Testis (tissue), 3 donors: ENCODE results near the gene AKAP10. TPM values are rescaled to one million over a fixed set of nuclear protein-coding genes. Genes with fewer than 3 reads are reported as not detected.

ENCODE experiments used
- DNase-seq: peaks from one replicate; pipeline ENCODE4 v3.0.0-alpha.2; 2019
- H3K27ac ChIP-seq, 2 donors: fragments of 200-600 bp; sonication (generic); one replicate each; pipeline ENCODE4 v1.5.1; 2019
- H3K27me3 ChIP-seq: fragments of 200-600 bp; sonication (generic); one replicate; pipeline ENCODE4 v1.5.1; 2019
- H3K36me3 ChIP-seq: fragments of 200-600 bp; sonication (generic); one replicate; pipeline ENCODE4 v1.5.1; 2017; ENCODE audit warnings: low read depth; ENCODE audit errors: missing control alignments
- H3K4me1 ChIP-seq: fragments of 200-600 bp; sonication (generic); one replicate; pipeline ENCODE4 v1.5.1; 2019
- H3K4me3 ChIP-seq, 2 donors: fragments of 200-600 bp; sonication (generic); one replicate each; pipeline ENCODE4 v1.5.1; 2017 to 2019
- H3K9me3 ChIP-seq: fragments of 200-600 bp; sonication (generic); one replicate; pipeline ENCODE4 v1.5.1; 2017
- POLR2A ChIP-seq: fragments of 450-650 bp; IDR thresholded peaks from one replicate; pipeline ENCODE4 v1.6.1; 2017; ENCODE audit warnings: antibody characterized with exemption, mild to moderate bottlenecking, moderate library complexity
- WGBS, 2 donors: methylation state at CpG; one replicate each; pipeline ENCODE4 v1.1.5; 2018; 5-methylcytosine and 5-hydroxymethylcytosine counted together
- intact Hi-C: fragments of 100-400 bp; cut with DNase I; formaldehyde crosslinking; loops from one replicate; pipeline ENCODE4 v1.15.1; 2023; ENCODE audit warnings: low total_unique reads
- polyA plus RNA-seq: library from polyadenylated mRNA; stranded (reverse); fragments of 350-450 nt; fragmentation: Illumina TruSeq; extraction: RNeasy Lipid Tissue Mini Kit (QIAGEN cat#74804); gene quantifications from one replicate; pipeline ENCODE4 v1.2.3, GENCODE V29; 2014; ENCODE audit warnings: low read depth, low replicate concordance; ENCODE audit not compliant: insufficient read depth
- total RNA-seq, 2 donors: library from RNA; depleted of rRNA; stranded (reverse); fragments of >200 nt; gene quantifications; one replicate each; pipeline ENCODE4 v1.2.3, GENCODE V29; 2016
- TF ChIP-seq, protein P1 (sequence below), 3 experiments: fragments of 450-650 bp in 2 of 3; fragments of 200-600 bp in 1 of 3; sonication (generic) in 1 of 3; IDR thresholded peaks; one replicate each; pipeline ENCODE4 v1.5.1; 2016 to 2019; ENCODE audit warnings: antibody characterized with exemption in 3 of 3, mild to moderate bottlenecking in 2 of 3, moderate library complexity in 1 of 3

AKAP10 gene
- total and polyA plus RNA-seq, 3 donors from 2014 or later = 36.0 to 40.0 (median 38.4) TPM

DNA sequence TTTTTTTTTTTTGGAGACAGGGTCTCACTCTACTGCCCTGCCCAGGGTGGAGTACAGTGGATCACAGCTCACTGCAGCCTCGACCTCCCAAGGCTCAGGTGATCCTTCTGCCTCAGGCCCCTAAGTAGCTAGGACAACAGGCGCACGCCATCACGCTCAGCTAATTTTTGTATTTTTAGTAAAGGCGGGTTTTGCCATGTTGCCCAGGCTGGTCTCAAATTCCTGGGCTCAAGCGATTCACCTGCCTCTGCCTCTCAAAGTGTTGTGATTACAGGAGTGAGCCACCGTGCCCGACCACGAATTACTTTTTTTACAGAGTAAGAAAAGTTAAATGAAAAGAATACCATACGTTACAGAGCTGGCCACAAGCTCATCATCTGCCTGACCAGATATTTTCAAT is 38.9 kb downstream of the AKAP10 start:
- intact Hi-C loops = no loop called here
- TF ChIP-seq, protein P1, sequence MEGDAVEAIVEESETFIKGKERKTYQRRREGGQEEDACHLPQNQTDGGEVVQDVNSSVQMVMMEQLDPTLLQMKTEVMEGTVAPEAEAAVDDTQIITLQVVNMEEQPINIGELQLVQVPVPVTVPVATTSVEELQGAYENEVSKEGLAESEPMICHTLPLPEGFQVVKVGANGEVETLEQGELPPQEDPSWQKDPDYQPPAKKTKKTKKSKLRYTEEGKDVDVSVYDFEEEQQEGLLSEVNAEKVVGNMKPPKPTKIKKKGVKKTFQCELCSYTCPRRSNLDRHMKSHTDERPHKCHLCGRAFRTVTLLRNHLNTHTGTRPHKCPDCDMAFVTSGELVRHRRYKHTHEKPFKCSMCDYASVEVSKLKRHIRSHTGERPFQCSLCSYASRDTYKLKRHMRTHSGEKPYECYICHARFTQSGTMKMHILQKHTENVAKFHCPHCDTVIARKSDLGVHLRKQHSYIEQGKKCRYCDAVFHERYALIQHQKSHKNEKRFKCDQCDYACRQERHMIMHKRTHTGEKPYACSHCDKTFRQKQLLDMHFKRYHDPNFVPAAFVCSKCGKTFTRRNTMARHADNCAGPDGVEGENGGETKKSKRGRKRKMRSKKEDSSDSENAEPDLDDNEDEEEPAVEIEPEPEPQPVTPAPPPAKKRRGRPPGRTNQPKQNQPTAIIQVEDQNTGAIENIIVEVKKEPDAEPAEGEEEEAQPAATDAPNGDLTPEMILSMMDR (IDR thresholded peaks at IDR 0.05) = no peak
- TF ChIP-seq POLR2A = no peak
- no peak overlapping the region for H3K4me3 ChIP-seq
- 97 to 99% methylated on average over 10 of the region's 10 CpGs for WGBS, 2 donors
- H3K36me3 ChIP-seq = no peaks in the 10 kb centered on the region
- no peak overlapping the region for H3K27ac ChIP-seq
- DNase-seq = no peak
- no peaks in the 10 kb centered on the region for H3K27me3 ChIP-seq
- H3K4me1 ChIP-seq = no peaks in the 10 kb centered on the region
- no peaks in the 10 kb centered on the region for H3K9me3 ChIP-seq

DNA sequence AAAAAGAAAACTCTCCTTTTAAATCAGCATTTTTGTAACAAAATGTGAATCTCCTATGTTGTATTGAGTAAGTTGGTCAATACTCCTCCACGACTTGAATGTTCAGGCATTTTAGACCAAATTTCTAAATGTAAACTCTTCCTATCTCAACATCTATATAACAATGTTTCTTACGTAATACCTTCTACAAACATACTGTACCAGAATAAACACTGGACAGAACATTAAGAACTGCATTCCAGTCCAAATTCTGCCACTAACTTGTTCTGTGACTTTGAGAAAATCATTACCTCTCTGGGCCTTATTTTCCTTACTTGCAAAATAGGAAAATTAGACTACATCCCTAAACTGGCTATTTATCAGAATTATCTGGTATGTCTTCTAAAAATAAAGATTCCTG is 40.1 kb downstream of the AKAP10 start:
- intact Hi-C loops = no loop called here
- TF ChIP-seq, protein P1 (IDR thresholded peaks at IDR 0.05) = no peak
- TF ChIP-seq POLR2A = no peak
- Histone ChIP-seq H3K27ac (no peak overlapping the region), H3K36me3 (no peaks in the 10 kb centered on the region), H3K4me3 (no peak overlapping the region), H3K4me1 (no peaks in the 10 kb centered on the region), H3K9me3 (no peaks in the 10 kb centered on the region), H3K27me3 (no peaks in the 10 kb centered on the region)
- no peak for DNase-seq
- 55 to 63% methylated on average over 2 of the region's 2 CpGs for WGBS, 2 donors

DNA sequence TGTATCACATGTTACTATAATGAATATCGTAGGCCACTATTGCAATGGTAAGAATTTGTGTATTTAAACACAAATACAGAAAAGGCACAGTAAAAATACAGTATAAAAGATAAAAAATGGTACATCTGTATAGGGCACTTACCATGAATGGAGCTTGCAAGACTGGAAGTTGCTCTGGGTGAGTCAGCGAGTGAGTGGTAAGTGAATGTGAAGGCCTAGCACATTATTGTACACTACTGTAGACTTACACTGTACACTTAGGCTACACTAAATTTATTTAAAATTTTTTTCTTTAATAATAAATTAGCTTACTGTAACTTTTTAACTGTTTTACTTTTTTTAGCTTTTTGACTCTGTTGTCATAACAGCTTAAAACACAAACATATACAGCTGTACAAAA is 42.5 kb downstream of the AKAP10 start:
- no peak for DNase-seq
- Histone ChIP-seq H3K36me3 (no peaks in the 10 kb centered on the region), H3K9me3 (no peaks in the 10 kb centered on the region), H3K27ac (no peak overlapping the region), H3K27me3 (no peaks in the 10 kb centered on the region), H3K4me3 (no peak overlapping the region), H3K4me1 (no peaks in the 10 kb centered on the region)
- TF ChIP-seq, protein P1 (IDR thresholded peaks at IDR 0.05) = no peak
- TF ChIP-seq POLR2A = no peak
- intact Hi-C loops = no loop called here
- WGBS, 2 donors = 96 to 98% methylated on average over 2 of the region's 2 CpGs

DNA sequence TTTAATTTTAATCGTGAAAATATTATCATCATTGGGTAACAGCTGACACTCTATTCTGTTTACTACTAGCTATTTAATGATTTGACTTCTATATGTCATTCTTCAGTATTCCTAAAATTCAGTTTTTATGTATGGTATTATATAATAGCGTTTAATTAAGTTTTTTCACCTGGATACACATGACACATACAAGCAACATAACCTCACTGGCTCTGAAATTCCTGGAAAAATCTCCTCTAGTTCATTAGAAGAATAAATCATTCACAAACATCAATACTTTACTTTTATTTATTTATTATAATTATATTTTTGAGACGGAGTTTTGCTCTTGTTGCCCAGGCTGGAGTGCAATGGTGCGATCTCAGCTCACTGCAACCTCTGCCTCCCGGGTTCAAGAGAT is 44.0 kb downstream of the AKAP10 start:
- no peak overlapping the region for H3K27ac ChIP-seq
- H3K27me3 ChIP-seq = no peaks in the 10 kb centered on the region
- intact Hi-C loops = no loop called here
- no peak overlapping the region for H3K4me3 ChIP-seq
- DNase-seq = no peak
- TF ChIP-seq POLR2A = no peak
- TF ChIP-seq, protein P1 (IDR thresholded peaks at IDR 0.05) = no peak
- 97 to 98% methylated on average over 5 of the region's 5 CpGs for WGBS, 2 donors
- H3K4me1 ChIP-seq = no peaks in the 10 kb centered on the region
- H3K9me3 ChIP-seq = no peaks in the 10 kb centered on the region
- H3K36me3 ChIP-seq = no peaks in the 10 kb centered on the region

DNA sequence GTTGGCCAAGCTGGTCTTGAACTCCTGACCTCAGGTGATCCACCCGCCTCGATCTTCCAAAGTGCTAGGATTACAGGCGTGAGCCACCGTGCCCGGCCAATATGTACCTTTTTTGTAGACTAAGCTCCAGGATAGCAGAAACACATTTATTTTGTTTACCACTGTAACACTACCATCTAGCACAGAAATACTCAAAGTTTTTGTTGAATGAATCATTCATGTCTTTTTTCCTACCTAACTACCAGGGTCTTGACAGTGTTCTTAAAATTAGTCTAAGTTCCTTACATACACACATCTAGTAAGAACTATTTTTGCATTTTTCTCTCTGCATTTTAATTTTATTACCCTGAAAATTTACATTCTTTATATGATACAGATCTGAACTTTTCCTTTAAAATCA is 44.4 kb downstream of the AKAP10 start:
- H3K4me3 ChIP-seq = no peak overlapping the region
- no peak for DNase-seq
- no peaks in the 10 kb centered on the region for H3K9me3 ChIP-seq
- H3K27ac ChIP-seq = no peak overlapping the region
- H3K27me3 ChIP-seq = no peaks in the 10 kb centered on the region
- WGBS, 2 donors = 97% methylated on average over 5 of the region's 5 CpGs
- H3K36me3 ChIP-seq = no peaks in the 10 kb centered on the region
- intact Hi-C loops = no loop called here
- no peaks in the 10 kb centered on the region for H3K4me1 ChIP-seq
- TF ChIP-seq, protein P1 (IDR thresholded peaks at IDR 0.05) = no peak
- no peak for TF ChIP-seq POLR2A
